Measurements from ENCODE around the gene C9orf153.
"Not testable (repeated sequence)": the region's sequence is repeated elsewhere in the genome, so short reads cannot be mapped to it uniquely, and the experiment has no call there.

C9orf153 gene

DNA sequence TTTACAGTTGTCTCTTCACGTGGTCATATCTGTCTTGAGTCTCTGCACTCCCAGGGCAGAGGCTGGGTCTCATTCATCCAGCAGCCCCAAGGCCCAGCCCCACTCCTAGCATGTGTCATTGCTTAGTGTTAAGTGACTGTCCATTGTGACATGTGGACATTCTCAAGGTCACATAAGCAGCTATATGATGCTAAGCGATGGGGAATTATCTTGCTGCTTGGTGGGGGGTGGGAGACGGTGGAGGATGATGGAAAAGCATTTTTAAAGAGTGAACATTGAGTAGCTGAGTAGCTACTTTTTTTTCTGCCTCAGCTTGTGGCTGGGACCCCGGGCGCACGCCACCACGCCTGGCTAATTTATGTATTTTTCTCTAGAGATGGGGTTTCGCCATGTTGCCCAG is at the start of gene C9orf153:
C9orf153 (minus strand) TSS at position 101 of the 400 bp plus-strand sequence. CDS start 30,054 bp downstream, outside the sequence.
- no peak for DNase-seq

DNA sequence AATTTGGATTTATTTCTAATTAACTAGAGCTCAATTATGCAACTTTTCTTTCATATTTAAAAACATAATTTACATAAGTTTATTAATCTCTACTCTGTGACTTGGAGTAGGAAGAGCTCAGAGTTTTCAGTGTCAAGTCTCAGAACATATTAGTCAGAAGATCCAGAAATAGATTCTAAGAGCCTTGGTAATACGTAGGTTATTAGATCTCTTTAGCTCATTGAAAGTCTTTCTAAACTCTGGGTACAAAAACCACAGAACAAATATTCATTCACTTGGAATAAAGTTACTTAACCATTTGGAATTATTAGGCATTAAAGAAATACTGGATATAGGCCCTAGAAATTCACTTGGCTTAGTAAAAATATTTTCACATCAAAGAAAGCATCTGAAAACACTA is 49.2 kb upstream of the C9orf153 start:
- DNase-seq, result no peak

DNA sequence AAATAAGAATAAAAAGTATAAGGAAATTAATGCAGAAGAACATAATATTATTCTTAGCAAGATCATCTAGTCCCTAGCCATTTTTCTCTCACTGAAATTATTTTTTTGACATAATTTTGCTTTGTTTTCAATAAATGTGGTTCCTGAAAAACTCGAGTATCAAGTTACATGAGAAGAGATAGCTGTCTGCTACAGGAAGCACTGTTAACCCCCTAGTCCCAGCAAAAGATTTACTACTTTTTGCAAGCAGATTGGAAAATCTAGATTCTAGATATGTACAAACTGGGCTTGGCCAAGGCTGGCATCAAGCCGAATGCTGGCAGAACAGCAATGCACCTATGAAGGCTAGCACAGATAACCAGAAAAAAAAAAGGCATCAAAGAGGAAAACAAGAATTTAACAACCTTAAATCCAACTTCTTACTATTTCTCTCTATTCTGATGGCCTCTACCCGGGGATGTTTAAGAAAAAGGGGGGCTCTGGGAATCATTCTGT is 44.8 kb upstream of the C9orf153 start:
- DNase-seq, result no peak

DNA sequence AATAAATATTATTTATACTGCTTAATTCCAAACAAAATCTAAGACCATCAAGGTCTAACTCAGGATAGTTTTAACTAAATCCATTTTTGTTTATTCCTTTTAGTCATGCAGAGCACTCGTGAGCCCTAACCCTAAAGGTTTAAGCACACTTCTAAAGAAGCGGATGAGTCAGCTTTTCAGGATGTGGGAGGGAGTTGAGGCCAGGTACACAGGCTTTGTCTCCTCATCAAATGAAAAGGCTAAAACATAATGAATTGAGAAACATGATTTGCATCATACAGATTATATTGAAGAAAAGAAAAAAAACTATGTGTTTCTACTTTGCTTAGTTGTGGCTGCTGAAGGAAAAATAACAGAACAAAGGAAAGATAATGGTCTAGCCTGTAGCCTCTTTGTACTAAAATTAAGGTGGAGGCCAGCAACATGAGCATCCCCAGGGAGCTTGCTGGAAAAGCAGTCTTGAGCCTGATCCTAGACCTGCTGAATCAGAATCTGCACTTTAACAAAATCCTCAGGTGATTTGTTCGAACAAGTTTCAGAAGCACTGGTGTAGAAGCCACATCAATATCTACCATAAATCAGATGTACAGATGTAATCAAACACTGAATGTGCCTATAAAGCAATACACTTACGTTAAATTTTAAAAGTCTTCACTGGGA is 44.0 kb upstream of the C9orf153 start:
- no peak for DNase-seq

DNA sequence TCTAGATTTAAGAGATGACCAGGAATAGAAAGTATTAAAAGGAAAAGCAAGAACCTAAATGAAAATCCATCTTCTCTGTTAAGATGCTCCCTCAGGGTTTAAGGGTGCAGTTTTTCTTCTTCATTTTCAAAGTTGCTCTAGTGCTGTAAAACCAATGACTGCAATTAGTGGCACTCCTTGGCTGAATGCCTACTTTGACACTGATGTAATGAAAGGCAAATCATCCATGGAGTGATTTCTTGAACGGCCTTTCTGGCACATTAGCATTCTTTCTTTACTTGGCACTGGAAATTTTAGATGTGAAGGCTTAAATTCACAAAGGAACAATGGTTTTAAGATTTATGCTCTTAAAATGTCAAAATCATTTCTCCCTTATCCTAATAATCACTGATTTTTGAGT is 42.2 kb upstream of the C9orf153 start:
- no peak for DNase-seq

DNA sequence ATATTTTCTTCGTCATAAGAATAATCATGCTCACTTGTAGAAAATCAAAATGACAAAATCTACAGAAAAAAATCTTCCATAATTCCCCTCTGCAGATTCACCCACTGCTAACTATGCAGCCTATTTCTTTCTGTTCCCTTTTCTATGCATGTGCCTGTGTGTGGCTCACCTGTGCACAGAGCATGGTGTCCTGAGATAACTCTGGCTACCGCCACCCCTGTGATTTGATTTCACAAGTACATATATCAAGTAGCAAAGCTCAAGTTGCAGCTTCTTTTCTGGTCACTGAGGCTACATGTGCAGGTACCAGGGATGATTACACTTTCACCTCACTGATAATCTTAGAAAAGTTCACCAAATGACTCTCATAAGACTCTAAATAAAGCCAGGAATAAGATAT is 41.2 kb upstream of the C9orf153 start:
- DNase-seq, result no peak

DNA sequence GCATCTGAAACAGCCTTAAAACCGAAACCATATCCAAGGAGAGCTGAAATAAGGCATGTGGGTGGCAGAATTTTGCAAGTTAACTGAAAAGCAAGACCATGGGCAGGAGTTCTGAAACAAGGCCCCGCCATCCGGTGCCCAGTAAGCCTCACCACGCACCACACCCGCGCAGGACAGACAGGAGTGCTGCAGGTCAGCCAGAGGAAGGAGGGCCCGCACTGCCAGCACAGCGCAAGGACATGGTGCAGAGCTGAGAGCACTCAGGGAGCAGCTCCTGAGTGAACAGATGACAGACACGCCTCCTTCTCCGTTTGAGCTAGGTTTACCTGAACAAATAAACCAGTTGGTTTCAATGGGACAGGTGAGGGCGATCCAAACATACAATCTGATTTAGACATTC is 39.4 kb upstream of the C9orf153 start:
- DNase-seq, result no peak

DNA sequence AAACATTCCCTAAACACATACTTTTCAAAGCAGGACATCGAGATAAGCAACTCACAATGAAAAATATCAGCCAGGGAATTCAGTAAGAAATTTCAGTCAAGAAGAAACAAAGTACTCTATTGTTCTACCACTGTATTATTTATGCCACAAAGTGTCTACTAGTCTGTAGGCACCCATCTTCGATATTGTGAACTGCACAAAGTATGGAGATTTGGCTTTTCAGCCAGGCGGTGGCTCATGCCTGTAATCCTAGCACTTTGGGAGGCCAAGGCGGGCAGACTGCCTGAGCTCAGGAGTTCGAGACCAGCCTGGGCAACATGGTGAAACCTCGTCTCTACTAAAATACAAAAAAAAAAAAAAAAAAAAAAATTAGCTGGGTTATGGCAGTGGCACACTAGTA is 30.9 kb upstream of the C9orf153 start:
- DNase-seq, result not testable (repeated sequence)

DNA sequence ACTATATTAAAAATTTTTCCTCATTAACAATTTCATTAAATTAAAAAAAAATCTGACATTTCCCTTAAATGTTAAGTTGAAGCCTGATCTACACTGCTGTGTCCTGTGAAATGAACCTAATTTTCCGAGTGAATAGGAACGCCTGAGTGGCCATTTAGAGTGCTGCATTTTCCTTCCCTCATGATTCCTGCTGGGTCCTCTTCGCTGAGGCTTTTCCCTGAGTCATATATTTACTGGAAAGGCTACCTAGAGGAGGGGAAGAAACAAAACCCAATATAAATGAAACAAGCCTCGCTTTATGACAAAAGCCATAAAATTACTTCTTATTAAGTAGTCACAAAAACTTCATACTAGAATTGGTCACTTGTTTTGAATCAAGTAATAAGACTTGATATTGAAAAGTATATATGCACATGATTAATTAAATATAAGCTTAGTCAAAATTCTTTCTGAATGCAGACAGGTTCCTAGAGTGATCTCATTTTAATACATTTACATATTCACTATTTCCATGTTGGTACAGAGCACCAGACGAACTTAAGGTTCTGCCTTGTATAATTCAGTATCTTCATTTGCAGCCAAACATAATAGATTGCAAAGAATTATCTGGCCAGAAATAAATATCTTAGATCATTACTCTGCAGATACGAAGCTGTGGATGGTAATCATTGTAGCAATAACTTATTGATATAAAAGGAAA is 29.2 kb upstream of the C9orf153 start:
- DNase-seq, result peak; percentile 61

DNA sequence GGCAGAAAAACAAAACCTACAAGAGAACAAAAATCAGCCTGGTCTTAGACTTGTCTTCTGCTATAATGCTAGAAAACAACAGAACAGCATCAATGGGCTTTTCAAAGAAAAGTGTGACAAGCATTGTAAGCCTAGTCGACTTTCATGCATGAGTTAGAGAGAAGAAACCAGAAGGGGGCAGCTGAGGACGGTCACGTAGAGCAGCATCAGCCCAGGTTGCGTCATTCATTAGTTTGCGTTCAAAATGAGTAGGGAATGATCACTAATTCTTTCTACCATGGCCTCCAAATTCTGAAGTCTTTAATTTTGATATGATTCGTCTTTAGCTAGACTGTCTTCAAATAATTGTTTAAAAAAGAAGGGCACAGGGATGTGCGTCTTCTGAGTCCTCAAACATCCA is 27.6 kb upstream of the C9orf153 start:
- DNase-seq, result peak; percentile 57

DNA sequence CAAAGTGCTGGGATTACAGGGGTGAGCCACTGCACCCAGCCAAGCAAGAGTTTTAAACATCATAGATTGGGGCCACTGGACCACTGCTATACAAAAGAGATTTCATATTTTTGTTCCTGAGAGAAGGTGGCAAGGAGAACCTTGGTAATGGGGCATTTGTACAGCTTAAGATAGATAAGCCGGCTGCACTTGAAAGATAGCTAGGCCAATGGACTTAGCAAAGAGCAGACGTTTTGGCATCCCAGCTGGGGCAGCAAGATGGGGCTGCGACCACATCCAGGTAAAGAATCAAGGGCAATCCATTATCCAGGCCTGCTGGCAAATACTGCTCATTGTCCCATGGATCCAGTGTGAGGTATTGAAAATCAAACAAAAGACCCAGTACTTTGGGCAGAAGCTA is 26.8 kb upstream of the C9orf153 start:
- DNase-seq, result no peak

DNA sequence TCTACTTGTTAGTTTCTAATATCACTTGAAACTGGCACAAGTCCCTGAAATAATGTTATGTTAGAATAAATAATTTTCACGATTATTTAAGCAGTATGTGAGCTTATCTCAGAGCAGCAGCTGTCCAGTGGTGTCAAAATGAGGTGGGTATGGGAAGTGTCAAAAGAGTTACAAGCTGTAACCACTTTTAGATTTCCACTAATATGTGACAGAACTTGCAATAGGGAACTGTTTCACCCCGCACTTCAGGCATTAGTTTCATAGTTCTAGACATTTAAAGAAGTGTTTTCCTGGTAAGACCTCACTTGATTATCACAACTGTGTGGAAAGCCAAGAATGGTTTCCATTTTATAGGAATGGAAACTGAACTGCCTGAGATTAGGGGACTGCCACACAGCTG is 25.8 kb upstream of the C9orf153 start:
- DNase-seq, result no peak

DNA sequence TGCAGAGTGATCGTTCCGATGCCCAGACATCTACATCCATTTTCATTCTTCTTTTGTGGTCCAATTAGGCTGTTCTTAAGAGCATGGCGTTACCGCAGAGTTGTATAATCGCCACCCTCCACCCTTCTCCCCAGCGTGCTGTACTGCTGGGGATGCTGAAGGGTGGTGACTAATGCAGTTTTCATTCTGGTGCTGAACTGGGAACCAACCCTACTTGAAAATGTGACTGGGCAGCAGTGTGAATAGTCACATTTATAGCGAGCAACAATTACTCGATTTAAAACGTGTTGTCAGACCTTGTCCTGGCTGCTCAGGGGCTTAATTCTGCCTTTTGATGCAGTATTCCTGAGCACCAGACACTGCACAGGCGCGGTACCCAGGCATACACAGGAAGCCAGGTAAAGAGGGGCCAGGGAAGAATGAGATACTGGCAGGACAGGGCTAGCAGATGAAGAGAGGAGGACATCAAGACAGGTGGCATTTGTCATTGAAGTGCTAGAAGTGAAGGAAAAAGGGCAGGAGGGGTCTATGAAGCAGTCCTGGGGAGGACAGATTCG is 23.6 kb upstream of the C9orf153 start:
- peak; percentile 73 for DNase-seq

DNA sequence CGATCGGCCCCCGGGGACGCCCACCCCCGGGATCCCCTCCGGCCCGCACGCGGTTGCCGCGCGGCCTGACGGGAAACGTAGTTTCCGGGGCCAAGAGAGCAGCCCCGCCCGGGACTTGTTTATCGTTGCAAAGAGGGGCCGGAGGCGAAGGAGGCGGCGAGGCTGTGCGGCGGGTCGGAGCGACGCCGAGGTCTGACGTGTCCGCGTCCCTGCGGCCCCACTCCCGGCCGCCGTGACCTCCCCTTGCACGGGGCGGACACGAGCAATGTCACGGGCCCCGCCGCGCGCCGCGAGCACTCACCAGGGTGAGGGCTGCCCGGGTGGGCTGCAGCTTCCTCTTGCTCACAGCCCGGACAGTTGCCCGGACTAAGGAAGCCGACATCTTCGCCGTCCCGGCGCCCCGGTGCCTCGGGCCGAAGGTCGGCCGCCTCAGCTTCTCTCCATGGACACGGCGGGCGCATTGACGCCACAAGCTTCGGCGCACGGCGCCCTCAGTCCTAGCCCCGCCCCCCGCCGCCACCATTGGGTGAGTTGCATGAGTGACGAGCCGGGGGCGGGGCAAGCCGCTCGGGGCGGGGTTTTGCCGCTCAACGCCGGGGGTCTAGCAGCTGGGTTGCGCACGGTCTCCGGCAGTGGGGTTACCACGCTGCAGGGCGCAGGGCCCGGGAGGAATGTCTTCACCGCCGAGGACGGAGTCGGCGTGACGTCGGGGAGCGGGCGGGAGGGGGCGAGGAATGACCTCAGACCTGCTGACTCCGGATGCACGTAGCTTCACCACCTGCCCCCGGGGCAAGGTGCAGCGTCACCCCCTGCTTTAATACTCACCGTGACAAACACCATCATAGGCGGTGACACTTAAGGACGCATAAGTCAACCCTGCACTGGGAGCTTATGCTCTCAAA is 22.9 kb upstream of the C9orf153 start, which contains the start of gene ISCA1:
ISCA1 (minus strand) TSS at position 462 of the 902 bp plus-strand sequence; CDS start at position 382, 80 bp downstream.
- DNase-seq, result peak; percentile 86

DNA sequence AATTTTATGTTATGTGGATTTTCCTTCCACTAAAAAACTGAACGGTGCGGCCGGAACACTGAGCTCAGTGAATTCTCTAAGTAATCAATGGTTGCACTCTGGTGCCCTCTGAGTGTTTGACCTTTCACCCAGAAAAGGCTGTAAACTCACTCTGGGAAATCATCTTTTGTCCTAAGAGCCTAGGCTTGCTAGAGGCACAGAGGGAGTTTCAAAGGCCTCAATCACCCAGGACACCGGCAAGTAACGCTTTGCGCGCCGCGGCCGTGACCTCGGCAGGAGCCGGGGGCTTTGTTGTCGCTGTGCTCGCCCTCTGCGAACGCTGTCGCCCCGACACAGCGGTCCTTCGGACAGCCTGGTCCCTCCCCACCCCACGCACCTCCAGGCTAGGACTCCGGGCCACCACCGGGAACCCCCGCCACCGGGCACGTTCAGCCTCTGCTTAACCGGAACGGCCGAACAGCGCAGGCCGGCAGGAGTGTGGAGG is 22.2 kb upstream of the C9orf153 start:
- no peak for DNase-seq

DNA sequence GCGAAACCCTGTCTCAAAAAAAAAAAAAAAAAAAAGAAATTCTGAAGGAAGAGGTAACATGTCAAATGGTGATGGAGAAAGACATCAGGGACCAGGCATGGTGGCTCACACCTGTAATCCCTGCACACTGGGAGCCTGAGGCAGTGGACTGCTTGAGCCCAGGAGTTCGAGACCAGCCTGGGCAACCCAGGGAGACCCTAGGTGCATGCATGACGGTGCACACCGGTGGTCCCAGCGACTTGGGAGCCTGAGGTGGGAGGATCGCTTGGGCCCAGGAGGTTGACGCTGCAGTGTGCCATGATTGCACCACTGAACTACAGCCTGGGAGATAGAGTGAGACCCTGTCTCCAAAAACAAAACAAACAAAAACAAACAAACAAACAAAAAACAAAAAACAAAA is 21.1 kb upstream of the C9orf153 start:
- DNase-seq, result no peak

DNA sequence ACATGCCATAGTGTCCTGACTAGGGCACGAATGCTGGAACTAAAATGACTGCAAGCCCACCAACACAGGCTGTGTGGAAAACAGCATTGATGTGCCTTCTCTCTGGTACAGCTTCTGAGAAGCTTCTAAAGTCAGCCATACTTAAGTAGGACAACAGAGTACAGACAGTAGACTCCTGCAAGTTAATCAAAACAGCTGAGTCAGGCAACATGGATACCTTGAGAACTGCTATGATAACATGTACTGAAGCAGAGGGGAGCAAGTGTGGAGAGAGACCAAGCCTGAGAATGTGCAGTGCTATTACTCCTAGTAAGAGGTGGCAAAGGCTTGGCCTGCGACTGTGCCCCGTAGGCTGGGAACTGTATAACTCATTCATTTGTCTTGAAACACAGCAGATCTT is 20.4 kb upstream of the C9orf153 start:
- DNase-seq, result no peak

DNA sequence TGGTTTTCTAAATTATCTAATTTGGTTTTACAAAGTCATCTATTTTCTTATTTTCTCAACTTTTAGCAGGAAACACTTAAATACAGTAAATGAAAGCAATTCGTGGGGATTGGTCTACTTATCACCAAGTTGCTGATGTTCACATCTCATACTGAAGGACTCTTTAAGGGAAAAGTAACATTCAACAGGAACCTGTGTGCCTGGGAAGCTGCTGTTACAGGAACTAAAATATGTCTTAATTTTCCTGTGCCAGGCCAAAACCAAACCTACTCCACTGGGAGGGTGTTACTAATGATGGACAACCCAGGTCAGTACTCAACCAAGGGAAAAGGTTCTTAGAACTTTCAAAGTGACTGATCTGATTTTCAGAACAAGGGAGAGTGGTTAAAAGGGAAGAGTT is 17.6 kb upstream of the C9orf153 start:
- DNase-seq, result no peak

DNA sequence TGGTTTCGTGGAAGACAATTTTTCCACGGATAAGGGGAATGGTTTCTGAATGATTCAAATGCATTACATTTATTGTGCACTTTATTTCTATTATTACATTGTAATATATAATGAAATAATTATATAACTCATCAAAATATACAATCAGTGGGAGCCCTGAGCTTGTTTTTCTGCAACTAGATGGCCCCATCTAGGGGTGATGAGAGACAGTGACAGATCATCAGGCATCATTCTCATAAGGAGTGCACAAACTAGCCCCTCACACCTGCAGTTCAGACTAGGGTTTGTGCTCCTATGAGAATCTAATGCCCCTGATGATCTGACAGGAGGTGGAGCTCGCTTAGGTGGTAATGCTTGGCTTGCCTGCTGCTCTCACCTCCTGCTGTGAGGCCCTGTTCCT is 16.5 kb upstream of the C9orf153 start:
- no peak for DNase-seq

DNA sequence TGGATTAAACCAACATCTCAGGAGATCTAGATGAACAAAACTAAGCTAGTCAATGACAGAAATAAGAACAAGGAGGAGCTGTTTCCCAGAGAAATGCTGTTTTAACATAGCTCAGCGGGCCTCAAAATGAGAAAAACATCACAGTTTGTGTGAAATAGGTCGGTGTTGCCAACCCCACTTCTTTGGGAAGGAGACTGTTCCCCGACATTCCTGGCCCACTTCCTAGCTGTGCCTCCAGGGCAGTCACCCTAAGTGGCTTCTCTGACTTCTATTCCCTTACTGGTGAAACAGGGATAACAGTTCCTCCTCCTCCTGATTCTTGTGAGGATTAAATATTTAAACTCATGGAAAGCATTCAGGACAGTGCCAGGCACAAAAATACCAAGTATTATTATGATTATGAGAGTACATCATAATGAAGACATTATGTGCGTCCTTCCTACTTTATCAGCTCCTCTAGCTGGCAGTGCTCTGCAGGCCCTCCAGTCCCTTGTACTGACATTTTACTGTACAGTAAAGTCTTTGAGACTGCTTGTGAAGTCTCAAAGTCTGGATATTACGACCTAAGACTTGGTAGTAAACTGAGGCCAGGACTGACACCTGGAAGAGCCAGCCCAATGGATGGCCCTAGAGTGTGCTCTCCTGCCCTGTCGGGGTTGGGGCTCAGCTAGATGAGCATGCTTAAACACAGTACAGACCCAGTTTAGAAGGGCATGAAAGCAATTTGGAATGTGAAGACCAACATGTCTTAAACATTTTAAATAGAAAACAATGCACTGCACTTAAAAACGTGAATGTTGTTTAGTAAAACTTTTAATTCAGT is 15.6 kb upstream of the C9orf153 start:
- DNase-seq, result no peak

DNA sequence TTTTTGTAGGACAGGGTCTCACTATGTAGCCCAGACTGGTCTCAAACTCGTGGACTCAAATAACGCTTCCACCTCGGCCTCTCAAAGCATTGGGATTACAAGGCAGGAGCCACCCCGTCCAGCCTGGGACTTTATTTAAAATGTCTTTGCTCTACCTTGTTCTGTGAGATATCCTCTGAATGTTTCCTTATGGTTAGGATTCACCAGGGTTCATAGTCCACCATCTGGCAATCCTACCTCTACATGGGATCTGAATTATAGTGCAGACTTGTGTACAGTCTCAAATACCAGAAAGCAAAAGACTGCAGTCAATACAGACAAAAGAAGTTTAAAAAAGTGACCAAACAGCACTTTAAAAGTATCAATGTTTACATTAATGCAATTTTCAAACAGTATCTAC is 12.8 kb upstream of the C9orf153 start:
- DNase-seq, result no peak

DNA sequence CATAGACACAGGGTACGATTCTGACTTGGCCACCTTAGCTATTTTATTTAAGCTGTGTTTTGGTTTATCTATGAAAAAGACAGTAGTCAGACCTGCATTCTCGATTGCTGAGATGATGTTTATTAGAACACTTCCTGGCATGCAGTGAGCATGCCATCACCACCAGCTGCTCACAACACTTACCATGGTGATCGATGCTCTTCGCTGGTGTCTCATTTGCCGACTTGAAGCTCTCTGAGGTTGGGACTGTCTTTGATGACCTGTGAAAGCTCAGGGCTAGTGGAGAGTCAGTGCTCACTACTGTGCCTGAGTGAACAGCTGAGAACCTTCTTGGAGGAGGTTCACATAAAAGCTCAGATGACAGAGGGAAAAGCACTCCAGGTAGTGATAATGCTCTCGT is 4.4 kb upstream of the C9orf153 start:
- no peak for DNase-seq

Data from NCI-H2227 treated with DMSO at 0.1 percent for 48 hours (cell line).